GF-D8 (cell line): Measurements from ENCODE around the gene GYPE.
"Not testable (repeated sequence)": the region's sequence is repeated elsewhere in the genome, so short reads cannot be mapped to it uniquely, and the experiment has no call there.

ENCODE experiments used
- DNase-seq: peaks from one replicate; lab custom pipeline; 2025; lab: John Stamatoyannopoulos, UW

The GYPE gene

GRCh38 chr4:143869925-143870324 is 35.4 kb downstream of the GYPE start:
- not testable (repeated sequence) for DNase-seq

GRCh38 chr4:143862716-143863115 is 42.6 kb downstream of the GYPE start:
- DNase-seq: not testable (repeated sequence)

GRCh38 chr4:143858456-143858855 is 46.9 kb downstream of the GYPE start:
- no peak for DNase-seq

GRCh38 chr4:143857391-143858336 is 47.7 kb downstream of the GYPE start:
- DNase-seq: not testable (repeated sequence)

GRCh38 chr4:143856017-143856557 is 49.3 kb downstream of the GYPE start:
- not testable (repeated sequence) for DNase-seq

- peak; percentile 37 for DNase-seq
Observed at GRCh38 chr4:143854645-143855044, 50.7 kb downstream of the GYPE start.

GRCh38 chr4:143849296-143849695 is 56.1 kb downstream of the GYPE start:
- not testable (repeated sequence) for DNase-seq

GRCh38 chr4:143843506-143843832 is 61.9 kb downstream of the GYPE start:
- DNase-seq: not testable (repeated sequence)

GRCh38 chr4:143842624-143843505 is 62.5 kb downstream of the GYPE start:
- not testable (repeated sequence) for DNase-seq

- not testable (repeated sequence) for DNase-seq
Observed at GRCh38 chr4:143839413-143839812, 65.9 kb downstream of the GYPE start.

- not testable (repeated sequence) for DNase-seq
Observed at GRCh38 chr4:143834196-143834595, 71.2 kb downstream of the GYPE start.

GRCh38 chr4:143833676-143834075 is 71.7 kb downstream of the GYPE start:
- DNase-seq: not testable (repeated sequence)

- DNase-seq: not testable (repeated sequence)
Observed at GRCh38 chr4:143830576-143830975, 74.8 kb downstream of the GYPE start.

GRCh38 chr4:143829239-143829620 is 76.1 kb downstream of the GYPE start:
- not testable (repeated sequence) for DNase-seq
